ENCODE data around the gene FZD1. TPM values are rescaled to one million over a fixed set of nuclear protein-coding genes. Genes with fewer than 3 reads are reported as not detected.
A peak's percentile ranks its signal among the peaks of the same experiment; 100 is the strongest.

Gene FZD1
- 0.80 and 0.84 TPM in 2 replicates for total RNA-seq

- Mint-ChIP-seq H3K4me3 (ENCODE audit: low read depth) (peak within 1 kb of the TSS; percentile 89), H3K27me3 (ENCODE audit: low read depth) (peaks cover 50% of the 10 kb centered on the region), H3K27ac (peak within 1 kb of the TSS; percentile 76), H3K4me1 (ENCODE audit: low read depth) (peaks cover 7% of the 10 kb centered on the region), H3K9me3 (no peaks in the 10 kb centered on the region), H3K36me3 (ENCODE audit: low read depth) (no peaks in the 10 kb centered on the region)
- DNase-seq (ENCODE audit: low spot score), result peak; percentile 71
- intact Hi-C loops (cut with micrococcal nuclease), result loop anchor here (10.0 kb wide), 1 partner anchor 179 kb away; no protein-coding TSS in a partner anchor
These were observed at the start of gene FZD1 for GRCh38 chr7:91264046-91264923. Gene FZD1 (plus strand): TSS chr7:91264433. CDS start chr7:91264881, 448 bp downstream.

GRCh38 chr7:91226411-91226810, 37.8 kb upstream of the FZD1 start:
- intact Hi-C loops (cut with micrococcal nuclease), result no loop called here
- H3K27me3 Mint-ChIP-seq (ENCODE audit: low read depth), result no peaks in the 10 kb centered on the region
- no peak overlapping the region for H3K4me3 Mint-ChIP-seq (ENCODE audit: low read depth)
- H3K4me1 Mint-ChIP-seq (ENCODE audit: low read depth), result no peaks in the 10 kb centered on the region
- no peaks in the 10 kb centered on the region for H3K36me3 Mint-ChIP-seq (ENCODE audit: low read depth)
- H3K27ac Mint-ChIP-seq, result no peak overlapping the region
- DNase-seq (ENCODE audit: low spot score), result no peak
- no peaks in the 10 kb centered on the region for H3K9me3 Mint-ChIP-seq

DNA sequence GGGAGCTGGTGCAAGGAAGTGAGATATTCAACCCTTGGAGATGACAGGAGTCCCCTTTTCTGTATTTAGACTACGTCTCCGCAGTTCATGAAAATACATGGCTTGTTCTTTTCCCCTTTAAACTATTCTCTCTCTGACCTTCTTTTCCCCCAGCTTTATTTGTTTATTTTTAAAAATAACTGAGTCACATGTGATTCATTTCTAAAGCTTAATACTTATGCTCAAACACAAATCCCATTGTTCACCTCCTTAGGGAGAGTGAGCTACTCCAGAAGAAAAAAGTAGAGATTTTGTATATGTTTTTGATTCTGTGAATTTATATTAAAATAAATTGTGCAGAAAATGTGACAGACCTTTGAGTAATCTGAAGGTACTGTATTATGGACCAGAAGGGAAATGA, 35.9 kb upstream of the FZD1 start:
- Mint-ChIP-seq H3K27ac (no peak overlapping the region), H3K36me3 (ENCODE audit: low read depth) (no peaks in the 10 kb centered on the region), H3K4me3 (ENCODE audit: low read depth) (no peak overlapping the region), H3K4me1 (ENCODE audit: low read depth) (no peaks in the 10 kb centered on the region), H3K27me3 (ENCODE audit: low read depth) (no peaks in the 10 kb centered on the region), H3K9me3 (no peaks in the 10 kb centered on the region)
- intact Hi-C loops (cut with micrococcal nuclease), result no loop called here
- no peak for DNase-seq (ENCODE audit: low spot score)

- intact Hi-C loops (cut with micrococcal nuclease), result no loop called here
- no peak overlapping the region for H3K4me3 Mint-ChIP-seq (ENCODE audit: low read depth)
- H3K36me3 Mint-ChIP-seq (ENCODE audit: low read depth), result no peaks in the 10 kb centered on the region
- no peaks in the 10 kb centered on the region for H3K4me1 Mint-ChIP-seq (ENCODE audit: low read depth)
- H3K9me3 Mint-ChIP-seq, result no peaks in the 10 kb centered on the region
- no peak for DNase-seq (ENCODE audit: low spot score)
- H3K27ac Mint-ChIP-seq, result no peak overlapping the region
- no peaks in the 10 kb centered on the region for H3K27me3 Mint-ChIP-seq (ENCODE audit: low read depth)
These were observed 35.2 kb upstream of the FZD1 start for GRCh38 chr7:91228927-91229558.

DNA sequence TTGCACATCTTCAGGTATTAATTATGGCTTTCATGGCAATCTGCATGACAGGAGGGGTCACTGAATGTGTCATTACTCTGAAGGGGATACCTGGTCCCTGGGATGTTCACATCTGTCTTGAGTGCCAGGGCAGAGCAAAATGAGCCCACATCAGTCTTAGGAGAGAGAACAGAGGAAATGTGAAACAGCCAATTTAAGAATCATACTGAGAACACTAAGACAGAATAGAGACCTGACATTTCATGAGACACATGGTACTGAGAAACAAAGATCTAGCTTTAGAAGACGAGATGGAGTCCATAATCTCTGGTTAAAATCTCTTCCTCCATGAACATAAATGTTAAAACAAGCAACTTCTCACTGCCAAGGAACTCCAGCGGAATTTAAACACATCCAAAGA, 34.1 kb upstream of the FZD1 start:
- no peaks in the 10 kb centered on the region for H3K36me3 Mint-ChIP-seq (ENCODE audit: low read depth)
- no peaks in the 10 kb centered on the region for H3K9me3 Mint-ChIP-seq
- no peaks in the 10 kb centered on the region for H3K4me1 Mint-ChIP-seq (ENCODE audit: low read depth)
- intact Hi-C loops (cut with micrococcal nuclease), result no loop called here
- no peaks in the 10 kb centered on the region for H3K27me3 Mint-ChIP-seq (ENCODE audit: low read depth)
- no peak for DNase-seq (ENCODE audit: low spot score)
- no peak overlapping the region for H3K27ac Mint-ChIP-seq
- no peak overlapping the region for H3K4me3 Mint-ChIP-seq (ENCODE audit: low read depth)

DNA sequence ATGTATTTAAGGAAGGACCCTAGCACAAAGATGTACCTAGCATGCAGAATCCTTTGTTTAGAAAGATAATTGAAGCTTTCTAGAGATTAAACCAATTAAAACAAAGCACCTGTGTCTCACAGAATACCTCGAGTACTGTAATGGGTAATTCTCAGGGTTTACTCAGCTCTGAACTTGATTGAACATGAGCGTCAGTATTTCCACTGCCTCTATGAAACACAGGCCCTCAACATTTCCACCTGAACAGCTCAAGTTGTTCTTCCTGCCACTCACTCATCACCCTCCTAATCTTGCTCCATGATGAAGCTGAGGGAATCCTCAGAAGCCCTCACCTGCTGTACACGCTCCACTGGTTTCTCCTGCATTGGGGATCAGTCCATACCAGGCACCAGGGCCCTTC, 33.7 kb upstream of the FZD1 start:
- DNase-seq (ENCODE audit: low spot score), result no peak
- intact Hi-C loops (cut with micrococcal nuclease), result no loop called here
- no peak overlapping the region for H3K4me3 Mint-ChIP-seq (ENCODE audit: low read depth)
- no peak overlapping the region for H3K27ac Mint-ChIP-seq
- H3K9me3 Mint-ChIP-seq, result no peaks in the 10 kb centered on the region
- H3K27me3 Mint-ChIP-seq (ENCODE audit: low read depth), result no peaks in the 10 kb centered on the region
- no peaks in the 10 kb centered on the region for H3K4me1 Mint-ChIP-seq (ENCODE audit: low read depth)
- H3K36me3 Mint-ChIP-seq (ENCODE audit: low read depth), result no peaks in the 10 kb centered on the region

- H3K4me3 Mint-ChIP-seq (ENCODE audit: low read depth), result no peak overlapping the region
- H3K9me3 Mint-ChIP-seq, result no peaks in the 10 kb centered on the region
- intact Hi-C loops (cut with micrococcal nuclease), result no loop called here
- no peak overlapping the region for H3K27ac Mint-ChIP-seq
- no peak for DNase-seq (ENCODE audit: low spot score)
- H3K36me3 Mint-ChIP-seq (ENCODE audit: low read depth), result no peaks in the 10 kb centered on the region
- no peaks in the 10 kb centered on the region for H3K27me3 Mint-ChIP-seq (ENCODE audit: low read depth)
- H3K4me1 Mint-ChIP-seq (ENCODE audit: low read depth), result no peaks in the 10 kb centered on the region
These were observed 31.0 kb upstream of the FZD1 start for GRCh38 chr7:91233212-91233611.

DNA sequence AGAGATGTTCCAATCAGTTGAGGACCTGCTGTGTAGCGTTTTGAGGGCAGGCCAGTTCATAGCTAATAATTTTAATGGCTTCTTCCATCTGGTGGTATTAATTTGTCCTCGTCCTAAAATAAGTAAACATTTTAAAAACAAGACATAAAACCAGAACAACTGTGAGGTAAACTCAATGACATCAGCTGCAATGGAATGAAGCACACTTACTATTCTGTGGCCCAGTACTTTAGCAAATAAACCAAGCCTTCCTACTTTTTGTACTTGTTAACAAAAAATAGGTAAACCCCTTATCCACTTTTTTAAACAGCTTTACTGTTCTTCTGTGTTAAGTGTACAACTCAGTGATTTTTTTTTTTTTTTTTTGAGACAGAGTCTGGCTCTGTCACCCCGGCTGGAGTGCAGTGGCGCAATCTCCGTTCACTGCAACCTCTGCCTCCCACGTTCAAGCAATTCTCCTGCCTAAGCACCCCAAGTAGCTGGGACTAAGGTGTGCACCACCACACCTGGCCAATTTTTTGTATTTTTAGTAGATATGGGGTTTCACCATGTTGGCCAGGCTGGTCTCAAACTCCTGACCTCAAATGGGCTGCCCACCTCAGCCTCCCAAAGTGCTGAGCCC, 28.9 kb upstream of the FZD1 start:
- Mint-ChIP-seq H3K4me3 (ENCODE audit: low read depth) (no peak overlapping the region), H3K9me3 (no peaks in the 10 kb centered on the region), H3K36me3 (ENCODE audit: low read depth) (no peaks in the 10 kb centered on the region), H3K27me3 (ENCODE audit: low read depth) (no peaks in the 10 kb centered on the region), H3K27ac (no peak overlapping the region), H3K4me1 (ENCODE audit: low read depth) (no peaks in the 10 kb centered on the region)
- DNase-seq (ENCODE audit: low spot score), result no peak
- intact Hi-C loops (cut with micrococcal nuclease), result no loop called here

DNA sequence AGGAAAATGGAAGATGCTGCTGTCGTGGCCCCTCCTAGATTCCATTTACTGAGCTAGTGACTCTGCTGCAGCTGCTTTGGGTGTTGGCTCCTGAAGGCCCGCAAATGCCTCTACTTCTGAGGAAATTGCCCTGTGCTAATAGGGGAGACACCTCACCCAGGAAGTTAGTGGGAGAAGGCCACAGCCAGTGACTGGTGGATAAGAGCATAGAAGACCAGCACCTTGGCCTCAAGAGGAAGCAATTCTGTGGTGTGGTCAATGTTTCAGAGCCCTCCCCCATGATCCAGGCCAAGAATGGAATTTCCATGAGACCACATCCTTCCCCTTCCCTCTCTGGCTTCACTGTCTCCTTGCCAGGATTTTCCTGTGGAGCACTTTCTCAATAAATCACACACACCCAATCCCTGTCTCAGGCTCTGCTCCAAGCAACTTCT, 25.0 kb upstream of the FZD1 start:
- Mint-ChIP-seq H3K36me3 (ENCODE audit: low read depth) (no peaks in the 10 kb centered on the region), H3K9me3 (no peaks in the 10 kb centered on the region), H3K27ac (no peak overlapping the region), H3K27me3 (ENCODE audit: low read depth) (no peaks in the 10 kb centered on the region), H3K4me3 (ENCODE audit: low read depth) (no peak overlapping the region), H3K4me1 (ENCODE audit: low read depth) (no peaks in the 10 kb centered on the region)
- intact Hi-C loops (cut with micrococcal nuclease), result no loop called here
- DNase-seq (ENCODE audit: low spot score), result no peak

- H3K27ac Mint-ChIP-seq, result no peak overlapping the region
- no peak for DNase-seq (ENCODE audit: low spot score)
- intact Hi-C loops (cut with micrococcal nuclease), result no loop called here
- H3K27me3 Mint-ChIP-seq (ENCODE audit: low read depth), result peaks cover 2% of the 10 kb centered on the region
- H3K4me1 Mint-ChIP-seq (ENCODE audit: low read depth), result no peaks in the 10 kb centered on the region
- H3K4me3 Mint-ChIP-seq (ENCODE audit: low read depth), result no peak overlapping the region
- no peaks in the 10 kb centered on the region for H3K36me3 Mint-ChIP-seq (ENCODE audit: low read depth)
- H3K9me3 Mint-ChIP-seq, result no peaks in the 10 kb centered on the region
These were observed 24.5 kb upstream of the FZD1 start for GRCh38 chr7:91239772-91240171.

GRCh38 chr7:91240376-91240941, 23.8 kb upstream of the FZD1 start:
- H3K27ac Mint-ChIP-seq, result no peak overlapping the region
- peaks cover 2% of the 10 kb centered on the region for H3K27me3 Mint-ChIP-seq (ENCODE audit: low read depth)
- no peak overlapping the region for H3K4me3 Mint-ChIP-seq (ENCODE audit: low read depth)
- no peaks in the 10 kb centered on the region for H3K9me3 Mint-ChIP-seq
- intact Hi-C loops (cut with micrococcal nuclease), result no loop called here
- H3K36me3 Mint-ChIP-seq (ENCODE audit: low read depth), result no peaks in the 10 kb centered on the region
- DNase-seq (ENCODE audit: low spot score), result no peak
- no peaks in the 10 kb centered on the region for H3K4me1 Mint-ChIP-seq (ENCODE audit: low read depth)

- Mint-ChIP-seq H3K9me3 (no peaks in the 10 kb centered on the region), H3K36me3 (ENCODE audit: low read depth) (no peaks in the 10 kb centered on the region), H3K4me1 (ENCODE audit: low read depth) (no peaks in the 10 kb centered on the region), H3K4me3 (ENCODE audit: low read depth) (no peak overlapping the region), H3K27me3 (ENCODE audit: low read depth) (peaks cover 2% of the 10 kb centered on the region), H3K27ac (no peak overlapping the region)
- DNase-seq (ENCODE audit: low spot score), result no peak
- intact Hi-C loops (cut with micrococcal nuclease), result no loop called here
These were observed 22.0 kb upstream of the FZD1 start for GRCh38 chr7:91242097-91242844.
